8988T (cell line): ENCODE data around the gene DNASE1L2.
A peak's percentile ranks its signal among the peaks of the same experiment; 100 is the strongest.

ENCODE experiments used
- DNase-seq: peaks from one replicate; pipeline ENCODE4 v3.0.0; 2011

The DNASE1L2 gene

DNA sequence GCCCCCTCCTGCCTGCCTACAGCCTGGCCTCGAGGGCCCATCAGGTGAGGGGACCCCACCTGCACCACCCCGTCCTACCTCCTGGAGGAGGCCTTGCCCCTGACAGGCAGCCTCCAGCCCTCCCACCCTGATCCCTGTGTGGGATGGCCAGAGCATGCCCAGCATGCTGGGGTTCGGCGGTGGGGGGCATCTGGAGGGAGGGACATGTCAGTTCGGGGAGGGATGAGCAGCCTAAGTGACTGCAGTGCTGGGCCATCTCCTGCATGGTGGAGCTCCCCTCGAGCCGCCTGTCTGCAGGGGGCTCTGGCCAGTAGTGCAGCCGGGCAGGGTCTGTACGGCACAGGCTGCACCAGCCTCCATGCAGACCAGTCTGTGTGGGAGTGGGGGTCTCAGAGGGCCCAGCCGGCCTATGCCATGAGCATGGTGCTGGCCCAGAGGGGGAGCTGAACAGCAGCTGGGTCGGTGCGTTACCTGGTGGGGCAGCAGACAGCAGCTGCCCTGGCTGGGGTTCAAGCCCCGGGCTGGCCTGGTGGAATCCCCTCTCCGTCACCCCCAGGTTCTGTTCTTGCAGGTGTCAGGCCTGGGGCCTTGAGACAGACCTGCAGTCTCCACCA is 35.7 kb downstream of the DNASE1L2 start:
- DNase-seq, result no peak

GRCh38 chr16:2273484-2273883 is 37.2 kb downstream of the DNASE1L2 start:
- DNase-seq, result no peak

DNA sequence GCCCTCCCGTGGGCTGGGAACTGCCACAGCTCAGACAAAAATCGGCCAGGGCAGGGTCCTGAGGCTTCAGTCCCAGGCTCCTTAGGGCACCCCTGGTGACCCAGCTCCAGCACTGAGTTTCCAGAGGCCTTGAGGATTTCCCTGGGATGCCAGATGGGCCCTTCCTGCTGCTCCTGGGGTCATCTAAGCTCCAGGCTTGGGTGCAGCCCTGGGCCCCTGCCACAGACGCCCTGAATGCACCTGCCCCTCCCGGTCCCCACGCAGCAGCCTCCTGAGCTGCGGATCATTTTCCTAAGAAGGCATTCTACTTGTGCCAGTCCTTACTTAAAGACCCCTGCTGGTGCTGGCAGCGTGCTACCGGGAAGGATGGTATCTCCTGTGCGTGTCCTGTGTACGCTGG is 37.7 kb downstream of the DNASE1L2 start:
- no peak for DNase-seq

DNA sequence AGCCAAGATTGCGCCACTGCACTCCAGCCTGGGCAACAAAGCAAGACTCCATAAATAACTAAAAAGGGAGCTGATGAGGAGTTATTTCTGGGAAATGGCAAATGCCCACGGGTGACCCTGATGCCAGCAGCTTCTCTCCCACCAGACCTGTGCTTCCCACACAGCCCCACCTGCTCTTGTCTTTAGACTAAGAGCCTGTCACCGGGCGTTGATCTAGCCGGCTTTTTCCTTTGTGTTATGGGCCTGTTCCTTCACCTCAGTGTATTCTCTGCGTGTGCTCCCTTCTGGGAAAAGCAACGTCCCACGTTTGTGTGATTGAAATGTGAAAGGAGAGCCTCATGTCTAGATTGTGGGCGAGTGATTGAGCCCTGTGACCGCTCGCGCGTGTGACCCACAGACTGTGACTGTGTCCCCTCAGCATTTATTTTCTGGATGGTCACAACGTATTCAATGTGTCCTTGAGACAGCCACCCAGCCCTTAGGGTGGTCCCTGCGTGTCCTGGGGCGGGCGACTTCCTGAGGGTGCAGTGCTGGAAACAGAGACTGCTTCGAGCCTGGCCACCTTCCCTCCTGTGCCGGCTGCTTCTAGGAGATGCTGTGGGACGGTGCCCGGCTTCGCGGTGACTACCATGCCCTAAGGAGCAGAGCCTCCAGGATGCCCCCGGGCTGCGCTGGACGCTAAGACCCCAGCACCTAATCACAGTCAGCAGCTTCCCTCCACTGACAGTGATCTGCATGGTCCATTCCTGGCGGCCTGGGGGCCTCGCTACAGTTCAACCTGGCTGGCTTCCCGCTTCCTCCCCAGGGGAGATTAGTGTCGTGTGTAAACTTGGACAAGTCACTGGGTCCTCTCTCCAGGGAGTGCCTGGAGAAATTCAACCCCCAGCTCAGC is 39.5 kb downstream of the DNASE1L2 start:
- DNase-seq, result no peak

DNA sequence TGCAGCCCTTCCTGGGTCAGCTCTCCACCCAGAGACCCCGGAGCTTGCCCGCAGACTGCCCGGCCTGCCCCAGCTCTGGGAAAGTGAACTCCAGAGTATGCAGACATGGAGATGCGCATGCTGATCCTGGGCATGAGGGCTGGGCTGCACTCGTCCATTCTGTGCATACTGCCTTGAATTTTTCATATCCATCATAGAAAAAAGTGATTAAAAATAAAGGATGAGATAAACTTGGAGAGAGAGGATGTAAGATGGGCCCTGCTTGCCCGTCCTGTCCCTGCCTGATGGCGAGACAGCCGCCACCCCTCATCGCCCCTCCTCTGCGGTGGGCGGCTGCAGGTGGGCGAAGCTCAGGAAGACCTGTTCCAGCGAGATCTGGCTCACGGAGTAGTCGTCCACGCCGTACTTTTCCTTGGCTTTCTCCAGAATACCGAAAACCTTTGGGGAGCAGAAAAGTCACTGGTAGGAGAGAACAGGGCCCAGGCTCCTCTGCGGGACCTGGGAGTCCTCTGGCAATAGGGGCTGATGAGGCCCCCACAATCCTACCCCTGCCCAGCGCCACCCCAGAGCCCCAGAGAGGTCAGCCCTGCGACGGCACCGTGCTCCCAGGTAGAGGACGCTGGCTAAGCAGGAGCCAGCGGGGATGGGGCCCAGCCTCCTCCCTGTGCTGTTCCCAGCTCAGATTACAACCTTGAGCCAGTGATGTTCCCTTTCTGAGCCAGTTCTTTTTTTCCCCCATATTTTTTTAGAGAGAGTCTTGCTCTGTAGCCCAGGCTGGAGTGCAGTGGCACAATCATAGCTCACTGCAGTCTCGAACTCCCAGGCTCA is 40.3 kb downstream of the DNASE1L2 start:
- no peak for DNase-seq

- DNase-seq, result no peak
These were observed 41.4 kb downstream of the DNASE1L2 start for GRCh38 chr16:2277466-2278271.

GRCh38 chr16:2278272-2278608 is 42.0 kb downstream of the DNASE1L2 start:
- peak; percentile 53 for DNase-seq

GRCh38 chr16:2278956-2279800 is 42.9 kb downstream of the DNASE1L2 start:
- no peak for DNase-seq

- no peak for DNase-seq
These were observed 44.2 kb downstream of the DNASE1L2 start for GRCh38 chr16:2280461-2280860.

DNA sequence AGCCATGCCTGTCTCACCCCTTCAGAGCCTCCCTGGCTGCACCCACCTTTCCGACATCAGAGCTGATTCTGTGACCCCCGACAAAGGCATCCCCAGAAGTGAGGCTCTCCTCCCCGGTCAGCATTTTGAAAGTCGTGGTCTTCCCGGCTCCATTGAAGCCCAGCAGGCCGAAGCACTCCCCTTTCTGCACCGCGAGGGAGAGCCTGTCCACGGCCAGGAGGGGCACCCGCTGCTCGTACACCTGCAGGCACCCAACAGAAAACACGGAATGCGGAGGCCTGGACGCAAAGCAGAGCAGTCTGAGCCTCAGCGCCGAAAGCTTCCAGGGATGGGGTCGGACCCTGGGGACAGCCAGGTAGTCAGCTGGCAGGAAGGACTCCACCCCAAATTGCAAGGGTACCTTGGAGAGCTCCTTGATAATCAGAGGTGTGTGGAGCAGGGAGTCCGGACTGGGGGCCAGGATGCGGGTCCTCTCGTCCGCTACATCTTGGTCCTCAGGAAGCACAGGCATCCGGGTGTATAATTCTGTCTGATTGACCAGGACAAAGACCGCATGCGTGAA is 44.8 kb downstream of the DNASE1L2 start:
- no peak for DNase-seq

- DNase-seq, result no peak
These were observed 46.0 kb downstream of the DNASE1L2 start for GRCh38 chr16:2282262-2282661.

- DNase-seq, result no peak
These were observed 46.8 kb downstream of the DNASE1L2 start for GRCh38 chr16:2282866-2283555.

GRCh38 chr16:2284001-2284770 is 47.9 kb downstream of the DNASE1L2 start:
- no peak for DNase-seq

- no peak for DNase-seq
These were observed 48.7 kb downstream of the DNASE1L2 start for GRCh38 chr16:2284797-2285576.

DNA sequence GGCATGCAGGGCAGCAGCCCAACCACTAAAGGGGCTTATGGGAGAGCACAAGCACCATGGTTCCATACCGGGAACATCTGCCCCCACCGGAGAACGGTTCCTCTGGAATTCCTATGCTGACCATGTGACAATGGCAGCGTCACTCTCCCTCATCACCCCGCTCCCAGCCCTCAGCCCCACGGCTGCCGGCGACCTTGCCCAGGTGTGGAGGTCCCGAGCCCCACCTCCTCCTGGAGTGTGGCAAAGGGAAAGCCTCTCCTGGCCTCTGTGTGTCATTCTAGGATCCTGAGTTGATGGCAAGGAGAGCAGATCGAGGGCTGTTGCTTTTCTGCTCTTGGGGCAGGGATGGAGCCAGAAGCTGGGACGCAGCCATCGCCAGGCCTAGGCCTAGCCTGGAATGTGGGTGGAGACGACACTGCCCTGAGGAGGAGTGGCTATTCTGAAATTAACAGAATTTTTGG is 49.5 kb downstream of the DNASE1L2 start:
- DNase-seq, result no peak

DNA sequence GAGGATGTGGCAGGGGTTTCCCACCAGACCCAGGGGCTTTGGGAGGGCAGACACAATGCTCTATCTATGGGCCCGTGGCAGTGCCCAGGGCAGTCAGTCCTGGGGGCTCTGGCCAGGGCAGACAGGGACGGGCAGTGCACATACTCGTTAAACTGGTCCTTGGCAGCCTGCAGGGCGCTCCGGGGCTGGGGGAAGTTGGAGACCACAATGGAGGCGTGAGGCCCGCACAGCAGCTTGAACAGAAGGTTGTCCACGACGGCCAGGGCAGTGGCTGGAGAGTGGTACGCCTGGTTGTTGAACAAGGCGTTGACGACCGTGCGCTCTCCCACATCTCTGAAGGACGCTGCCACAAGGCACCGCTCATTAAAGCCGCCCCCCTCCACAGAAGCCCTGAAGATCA is 50.3 kb downstream of the DNASE1L2 start:
- DNase-seq, result no peak

DNA sequence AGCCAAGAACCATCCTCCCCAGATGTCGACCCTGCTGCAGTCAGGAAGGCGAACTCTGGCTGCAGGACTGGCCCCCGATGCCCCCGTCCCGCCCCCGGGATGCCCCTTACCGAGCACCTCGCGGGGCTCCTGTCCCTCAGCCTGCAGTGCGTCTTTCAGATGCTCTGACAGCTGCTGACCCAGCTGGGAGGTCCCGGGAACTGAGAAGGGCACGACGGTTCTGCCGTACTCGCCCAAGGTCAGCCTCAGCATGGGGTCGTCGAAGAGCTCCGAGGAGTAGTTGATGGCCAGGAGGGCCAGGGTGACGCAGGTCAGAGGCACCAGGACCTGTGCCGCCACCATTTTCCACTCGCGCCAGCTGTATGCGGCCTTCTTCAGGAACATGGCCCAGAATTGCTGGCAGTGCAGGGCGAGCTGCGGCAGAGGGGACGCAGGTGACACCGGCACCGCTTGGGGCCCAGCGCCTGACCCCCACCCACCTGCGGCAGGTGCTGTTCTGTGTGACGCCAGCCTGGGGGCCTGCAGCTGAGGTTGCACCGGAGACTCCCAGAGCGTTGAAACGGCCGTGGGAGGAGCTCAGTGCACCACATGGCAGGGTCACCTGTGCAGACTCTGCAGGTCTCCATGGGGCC is 51.8 kb downstream of the DNASE1L2 start:
- DNase-seq, result no peak
